OCI-LY7 (cell line): ENCODE results near the gene DDRGK1.

ENCODE experiments used
- EZH2phosphoT487 ChIP-seq: fragments of 200-600 bp; sonication (generic); IDR thresholded peaks from 2 replicates; pipeline ENCODE4 v1.6.1; 2018; ENCODE audit warnings: low read depth, borderline replicate concordance, mild to moderate bottlenecking, mixed run types, antibody characterized with exemption, low read length, moderate library complexity, mixed read lengths
- TF ChIP-seq, protein P1 (sequence below): fragments of 200-600 bp; sonication (generic); conservative IDR thresholded peaks from 2 replicates; pipeline ENCODE4 v1.5.1; 2014; ENCODE audit warnings: mild to moderate bottlenecking, antibody characterized with exemption, low read length, moderate library complexity, mixed read lengths

DNA sequence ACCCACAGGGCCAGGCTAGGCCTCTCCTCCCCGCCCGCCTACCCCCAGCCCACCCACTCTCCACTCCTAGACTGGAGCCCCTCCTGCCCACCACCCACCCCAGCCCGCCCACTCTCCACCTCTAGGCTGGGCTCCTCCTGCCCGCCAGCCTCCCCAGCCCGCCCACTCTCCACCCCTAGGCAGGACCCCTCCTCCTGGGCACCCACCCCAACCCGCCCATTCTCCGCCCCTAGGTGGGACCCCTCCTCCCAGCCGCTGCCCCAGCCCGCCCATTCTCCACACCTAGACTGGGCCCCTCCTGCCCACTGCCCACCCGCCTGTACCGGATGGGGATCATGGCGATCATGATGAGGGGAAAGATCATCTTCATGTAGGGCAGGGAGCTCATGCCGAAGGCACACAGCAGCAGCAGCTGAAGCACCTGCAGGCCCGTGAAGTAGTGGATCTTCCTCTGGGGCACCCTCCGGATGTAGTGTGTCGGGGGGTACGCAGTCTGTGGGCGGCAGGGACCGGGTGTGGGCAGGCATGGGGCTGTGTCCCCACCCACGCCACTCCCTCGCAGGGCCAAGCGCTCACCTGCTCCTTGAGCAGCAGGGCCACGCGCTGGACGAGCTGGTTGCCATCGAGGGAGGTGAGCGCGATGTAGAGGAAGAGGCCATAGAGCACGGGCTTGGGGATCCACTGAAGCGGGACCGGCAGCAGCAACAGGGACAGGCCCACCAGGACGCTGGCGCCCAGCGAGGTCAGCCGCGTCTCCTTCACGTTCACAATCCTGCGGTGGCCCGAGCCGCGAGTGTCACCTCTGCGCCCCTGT is 23.7 kb upstream of the DDRGK1 start:
- TF ChIP-seq, protein P1, sequence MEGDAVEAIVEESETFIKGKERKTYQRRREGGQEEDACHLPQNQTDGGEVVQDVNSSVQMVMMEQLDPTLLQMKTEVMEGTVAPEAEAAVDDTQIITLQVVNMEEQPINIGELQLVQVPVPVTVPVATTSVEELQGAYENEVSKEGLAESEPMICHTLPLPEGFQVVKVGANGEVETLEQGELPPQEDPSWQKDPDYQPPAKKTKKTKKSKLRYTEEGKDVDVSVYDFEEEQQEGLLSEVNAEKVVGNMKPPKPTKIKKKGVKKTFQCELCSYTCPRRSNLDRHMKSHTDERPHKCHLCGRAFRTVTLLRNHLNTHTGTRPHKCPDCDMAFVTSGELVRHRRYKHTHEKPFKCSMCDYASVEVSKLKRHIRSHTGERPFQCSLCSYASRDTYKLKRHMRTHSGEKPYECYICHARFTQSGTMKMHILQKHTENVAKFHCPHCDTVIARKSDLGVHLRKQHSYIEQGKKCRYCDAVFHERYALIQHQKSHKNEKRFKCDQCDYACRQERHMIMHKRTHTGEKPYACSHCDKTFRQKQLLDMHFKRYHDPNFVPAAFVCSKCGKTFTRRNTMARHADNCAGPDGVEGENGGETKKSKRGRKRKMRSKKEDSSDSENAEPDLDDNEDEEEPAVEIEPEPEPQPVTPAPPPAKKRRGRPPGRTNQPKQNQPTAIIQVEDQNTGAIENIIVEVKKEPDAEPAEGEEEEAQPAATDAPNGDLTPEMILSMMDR = no peak
- no peak for TF ChIP-seq EZH2phosphoT487
